ENCODE data around the gene METTL1.
"Not testable (repeated sequence)": the region's sequence is repeated elsewhere in the genome, so short reads cannot be mapped to it uniquely, and the experiment has no call there.

The METTL1 gene

DNA sequence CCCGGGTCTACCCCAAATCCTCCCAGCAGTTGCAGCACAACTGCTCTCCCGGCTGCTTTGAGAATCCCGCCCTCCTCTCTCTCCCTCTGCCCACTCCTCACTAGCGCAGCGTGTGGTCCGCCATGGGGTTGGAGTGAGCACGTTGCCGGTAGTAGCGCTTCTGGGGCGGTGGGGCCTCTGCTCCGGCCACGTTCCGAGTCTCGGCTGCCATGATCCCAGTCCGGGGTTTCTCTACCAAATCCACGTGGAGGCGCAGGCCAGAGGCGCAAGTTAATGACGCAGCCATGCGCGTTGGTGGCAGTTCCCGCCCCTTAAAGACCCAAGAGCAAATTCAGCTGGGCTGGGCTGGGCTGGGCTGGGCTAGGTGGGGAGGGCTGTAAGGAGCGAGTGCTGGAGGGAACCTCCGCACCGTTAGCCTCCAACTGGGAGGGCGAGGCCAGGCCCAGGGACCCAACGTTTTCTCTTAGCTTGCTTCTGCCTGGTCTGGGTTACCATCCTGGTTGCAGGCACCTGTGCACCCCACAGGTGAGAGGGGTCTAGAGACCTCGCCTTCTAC lies at the start of gene METTL1:
TSS of gene METTL1 (minus strand) at position 233 of the 556 bp plus-strand sequence. CDS start at position 211, 22 bp downstream.
- peak within 1 kb of the TSS; percentile 98 for H3K27ac Mint-ChIP-seq
- no peaks in the 10 kb centered on the region for H3K9me3 Mint-ChIP-seq
- peak within 1 kb of the TSS; percentile 96 for H3K4me3 Mint-ChIP-seq
- peaks cover 22% of the 10 kb centered on the region for H3K4me1 Mint-ChIP-seq (ENCODE audit: low read depth)
- no peaks in the 10 kb centered on the region for H3K27me3 Mint-ChIP-seq (ENCODE audit: low read depth)
- peaks cover 12% of the 10 kb centered on the region for H3K36me3 Mint-ChIP-seq (ENCODE audit: low read depth)

DNA sequence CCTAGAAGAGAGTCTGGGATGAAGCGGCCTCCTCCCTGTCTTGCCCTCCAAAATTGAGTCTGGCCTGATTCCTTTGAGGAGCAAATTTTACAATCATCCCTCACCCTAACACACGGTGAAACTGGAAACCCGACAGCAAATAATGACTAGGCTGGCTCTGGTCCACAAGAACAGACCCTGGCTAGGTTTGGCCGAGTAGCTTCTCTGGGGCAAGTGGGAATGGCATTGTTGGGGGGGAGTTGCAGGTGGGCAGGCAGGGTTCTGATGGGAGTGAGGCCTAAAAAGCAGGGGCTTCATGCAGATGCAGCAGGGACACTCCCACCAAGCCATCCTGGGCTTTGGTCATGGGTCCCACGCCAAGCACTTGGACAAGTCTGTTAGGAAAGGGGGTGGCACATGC lies 49.1 kb upstream of the METTL1 start:
- not testable (repeated sequence) for H3K27ac Mint-ChIP-seq; H3K9me3 Mint-ChIP-seq; H3K4me1 Mint-ChIP-seq (ENCODE audit: low read depth); H3K27me3 Mint-ChIP-seq (ENCODE audit: low read depth); H3K4me3 Mint-ChIP-seq
- H3K36me3 Mint-ChIP-seq (ENCODE audit: low read depth) = peaks cover 38% of the 10 kb centered on the region

DNA sequence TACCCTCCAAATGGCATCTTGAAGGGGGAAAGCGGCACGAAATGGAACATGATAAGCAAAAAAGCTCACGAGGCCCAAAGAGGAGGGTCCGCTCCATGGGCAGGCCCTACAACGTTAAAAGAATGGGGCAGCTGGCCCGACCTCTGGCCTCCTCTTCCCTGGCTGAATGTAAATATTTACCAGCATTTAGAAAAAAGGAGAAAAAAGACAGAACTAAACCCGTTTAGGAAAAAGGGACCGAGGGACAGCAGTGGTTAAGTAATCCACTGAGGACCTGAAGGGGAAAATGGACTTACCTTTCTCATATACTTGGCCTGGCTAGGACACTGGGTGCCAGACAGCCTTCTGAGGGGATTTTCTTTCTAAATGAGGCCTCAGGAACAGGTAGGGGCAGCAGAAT lies 48.2 kb upstream of the METTL1 start:
- H3K9me3 Mint-ChIP-seq; H3K4me3 Mint-ChIP-seq; H3K27ac Mint-ChIP-seq; H3K4me1 Mint-ChIP-seq (ENCODE audit: low read depth); H3K27me3 Mint-ChIP-seq (ENCODE audit: low read depth): not testable (repeated sequence)
- peaks cover 31% of the 10 kb centered on the region for H3K36me3 Mint-ChIP-seq (ENCODE audit: low read depth)

DNA sequence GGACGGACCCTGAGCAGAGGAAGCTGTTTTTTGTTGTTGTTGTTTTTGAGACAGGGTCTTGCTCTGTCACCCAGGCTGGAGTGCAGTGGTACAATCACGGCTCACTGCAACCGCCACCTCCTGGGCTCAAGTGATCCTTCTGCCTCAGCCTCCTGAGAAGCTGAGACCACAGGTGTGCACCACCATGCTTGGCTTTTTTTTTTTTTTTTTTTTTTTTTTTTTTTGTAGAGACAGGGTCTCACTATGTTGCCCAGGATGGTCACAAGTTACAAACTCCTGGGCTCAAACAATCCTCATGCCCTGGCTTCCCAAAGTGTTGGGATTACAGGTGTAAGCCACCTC lies 46.1 kb upstream of the METTL1 start:
- not testable (repeated sequence) for H3K27me3 Mint-ChIP-seq (ENCODE audit: low read depth); H3K4me3 Mint-ChIP-seq; H3K9me3 Mint-ChIP-seq; H3K27ac Mint-ChIP-seq; H3K4me1 Mint-ChIP-seq (ENCODE audit: low read depth)
- peaks cover 20% of the 10 kb centered on the region for H3K36me3 Mint-ChIP-seq (ENCODE audit: low read depth)

DNA sequence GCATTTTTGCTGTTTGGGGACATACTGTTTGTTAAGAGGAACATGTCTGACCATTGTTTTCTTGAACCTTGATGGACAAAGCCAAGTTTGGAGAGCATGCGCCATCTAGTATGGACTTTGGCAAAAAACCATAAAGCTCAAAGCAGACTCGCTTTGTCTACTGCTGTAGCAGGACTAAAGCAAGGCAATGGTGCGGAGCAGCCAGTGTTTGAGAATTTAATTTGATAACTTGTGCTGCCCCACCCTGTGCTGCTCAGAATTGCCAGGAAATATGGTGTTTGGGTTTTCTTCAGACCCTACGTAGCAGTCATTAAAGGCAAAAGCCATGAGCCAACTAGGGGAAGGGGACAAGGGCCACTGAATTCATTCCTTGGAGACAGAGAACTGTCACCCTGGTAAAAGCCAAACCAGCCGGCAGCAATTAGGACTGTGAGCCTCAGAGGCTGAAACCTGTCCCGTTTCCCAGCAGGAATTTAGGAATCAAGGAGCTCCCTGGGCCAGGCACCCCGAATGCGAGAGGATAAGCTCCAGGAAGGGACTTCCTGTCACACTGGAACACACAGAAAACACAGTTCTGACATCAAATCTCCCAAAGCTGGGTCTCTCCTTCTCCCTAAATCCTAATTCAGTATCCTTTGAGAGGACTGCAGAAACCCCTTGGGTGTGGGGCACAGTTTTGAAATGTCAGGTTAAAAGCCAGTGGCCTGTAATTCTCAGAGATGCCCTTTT lies 45.5 kb upstream of the METTL1 start:
- Mint-ChIP-seq H3K4me1 (ENCODE audit: low read depth) (no peaks in the 10 kb centered on the region), H3K27ac (no peak overlapping the region), H3K36me3 (ENCODE audit: low read depth) (peaks cover 19% of the 10 kb centered on the region), H3K9me3 (no peaks in the 10 kb centered on the region), H3K4me3 (no peak overlapping the region), H3K27me3 (ENCODE audit: low read depth) (no peaks in the 10 kb centered on the region)

DNA sequence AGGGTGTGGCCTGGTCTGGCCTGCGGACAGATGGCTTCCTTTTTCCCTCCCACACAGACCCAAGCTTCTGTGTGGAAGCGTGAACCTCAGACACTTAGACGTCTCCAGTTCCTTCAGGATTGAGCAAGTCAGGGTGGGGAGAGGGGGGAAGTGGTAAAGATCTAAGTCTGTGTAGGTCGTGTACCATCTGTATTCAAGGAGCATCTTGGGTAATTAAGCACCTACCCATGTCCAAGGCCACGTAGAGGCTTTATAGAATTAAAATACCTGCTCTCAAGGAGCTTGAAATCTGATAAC lies 44.9 kb upstream of the METTL1 start:
- no peaks in the 10 kb centered on the region for H3K9me3 Mint-ChIP-seq

DNA sequence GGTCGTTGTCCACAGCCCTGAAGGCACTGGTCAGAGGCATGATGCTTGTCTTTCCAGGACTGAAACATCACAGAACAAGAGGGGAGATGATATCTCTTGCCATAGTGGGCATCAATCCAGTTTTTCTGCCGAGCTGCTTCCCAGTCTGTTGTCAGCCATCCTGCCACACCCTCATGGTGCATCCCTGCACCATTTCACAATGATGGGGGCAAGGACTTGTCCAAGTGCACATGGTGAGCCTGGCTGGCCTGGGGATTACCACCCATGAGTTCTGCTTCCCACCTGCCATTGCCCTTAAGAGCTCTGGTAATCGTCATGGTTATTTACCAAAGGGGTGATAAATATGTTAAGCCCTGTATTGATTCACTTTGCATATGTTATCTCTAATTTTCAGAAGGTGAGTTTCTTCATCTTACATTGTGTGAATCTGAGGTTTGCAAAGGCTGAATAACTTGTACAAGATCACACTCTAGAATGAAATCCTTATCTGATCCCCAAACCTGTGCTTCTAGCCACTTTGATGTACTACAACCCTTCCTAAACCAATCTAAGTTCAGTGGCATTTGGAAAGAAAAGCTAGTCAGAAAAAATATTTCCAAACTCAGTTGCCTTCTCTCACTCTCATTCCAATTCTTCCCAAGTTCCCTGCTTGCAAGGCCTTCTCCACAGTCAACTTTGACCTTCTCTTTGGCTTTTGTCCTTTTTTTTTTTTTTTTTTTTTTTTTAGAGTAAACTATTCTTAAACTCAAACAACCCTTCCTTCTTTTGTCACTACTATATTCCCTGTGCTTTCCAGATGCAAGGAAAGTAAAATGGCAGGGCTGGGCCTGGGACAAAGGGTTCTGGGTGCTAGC lies 44.3 kb upstream of the METTL1 start:
- no peaks in the 10 kb centered on the region for H3K4me1 Mint-ChIP-seq (ENCODE audit: low read depth)
- no peaks in the 10 kb centered on the region for H3K9me3 Mint-ChIP-seq
- H3K4me3 Mint-ChIP-seq = no peak overlapping the region
- H3K36me3 Mint-ChIP-seq (ENCODE audit: low read depth) = peaks cover 12% of the 10 kb centered on the region
- no peaks in the 10 kb centered on the region for H3K27me3 Mint-ChIP-seq (ENCODE audit: low read depth)
- H3K27ac Mint-ChIP-seq = no peak overlapping the region

More for the DNA sequence above, 44.9 kb upstream of the METTL1 start:
- Mint-ChIP-seq H3K36me3 (ENCODE audit: low read depth) (peaks cover 15% of the 10 kb centered on the region), H3K4me1 (ENCODE audit: low read depth) (no peaks in the 10 kb centered on the region), H3K27ac (no peak overlapping the region), H3K4me3 (no peak overlapping the region), H3K27me3 (ENCODE audit: low read depth) (no peaks in the 10 kb centered on the region)

DNA sequence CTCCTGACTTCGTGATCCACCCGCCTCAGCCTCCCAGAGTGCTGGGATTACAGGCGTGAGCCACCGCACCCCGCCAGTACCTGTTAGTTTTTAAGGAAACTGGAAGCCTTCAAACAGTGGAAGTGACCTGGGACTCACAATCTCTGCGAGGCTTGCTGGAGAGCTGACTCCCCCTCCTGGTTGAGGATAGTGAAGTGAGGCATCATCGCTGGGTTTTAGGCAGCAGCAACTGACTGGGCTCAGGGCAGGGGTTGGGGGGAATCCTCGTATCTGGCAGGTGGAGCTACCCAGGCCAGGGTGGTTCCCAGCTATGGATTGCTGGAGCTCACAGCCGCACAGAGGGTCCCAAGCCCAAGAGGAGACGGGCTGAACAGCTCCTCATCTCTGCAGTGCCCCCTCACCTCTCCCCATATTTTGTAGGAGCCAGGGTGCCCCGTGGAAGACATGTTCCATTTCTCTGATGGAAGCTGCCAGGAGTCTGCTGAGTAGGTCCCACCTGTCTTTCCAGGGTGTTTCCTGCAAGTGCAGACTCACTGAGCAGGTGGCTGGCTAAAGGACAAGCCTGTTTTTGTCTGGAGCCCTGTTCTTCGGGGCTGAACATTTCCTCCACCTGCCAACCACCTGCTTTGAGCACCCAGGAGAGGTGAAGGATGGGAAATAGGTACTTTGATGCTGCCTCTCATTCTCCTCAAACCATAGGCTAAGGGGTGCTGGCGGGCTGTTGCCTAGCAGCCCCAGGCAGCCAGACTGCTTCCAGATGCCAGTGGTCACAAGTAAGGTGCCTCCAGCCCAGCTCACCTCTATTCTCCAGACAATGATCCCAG lies 43.5 kb upstream of the METTL1 start:
- Mint-ChIP-seq H3K9me3 (no peaks in the 10 kb centered on the region), H3K27ac (no peak overlapping the region), H3K27me3 (ENCODE audit: low read depth) (no peaks in the 10 kb centered on the region), H3K4me3 (no peak overlapping the region), H3K36me3 (ENCODE audit: low read depth) (peaks cover 10% of the 10 kb centered on the region), H3K4me1 (ENCODE audit: low read depth) (no peaks in the 10 kb centered on the region)

DNA sequence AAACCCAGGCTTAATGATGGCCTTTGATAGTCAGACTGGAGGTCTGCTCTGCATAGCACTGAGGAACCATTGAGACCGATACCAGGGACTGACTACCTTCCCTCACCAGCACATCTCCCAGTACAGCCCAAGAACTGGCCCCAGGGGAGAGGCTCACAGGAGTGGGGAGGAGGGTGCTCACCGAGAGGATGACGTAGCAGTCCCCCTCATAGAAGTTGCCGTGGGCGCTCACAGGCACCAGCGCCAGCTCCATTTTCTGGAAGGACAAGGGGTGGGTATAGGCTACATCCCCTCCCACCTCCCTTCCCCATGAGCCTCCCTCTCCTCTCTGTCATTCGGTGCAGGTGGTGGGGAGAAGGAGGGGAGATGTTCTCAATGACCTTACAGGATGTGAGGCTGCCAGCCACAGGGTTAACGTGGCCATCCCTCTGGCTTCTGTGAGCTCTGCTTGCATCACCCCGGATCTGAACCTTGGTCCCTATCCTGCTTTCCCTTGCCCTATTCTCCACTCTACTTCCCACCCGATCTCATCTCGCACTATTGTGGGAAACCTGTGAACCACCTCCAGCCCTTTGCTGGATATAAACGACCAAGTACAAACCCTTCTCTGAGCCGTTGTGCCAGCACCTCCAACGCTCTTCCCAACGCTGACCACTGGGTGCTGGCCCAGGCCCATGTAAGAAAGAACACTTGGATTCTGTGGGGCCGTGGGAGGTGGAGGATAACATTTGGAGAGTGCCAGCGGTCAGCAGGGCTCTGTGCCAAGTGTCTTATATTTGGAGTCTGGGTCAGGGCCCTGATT lies 42.3 kb upstream of the METTL1 start:
- Mint-ChIP-seq H3K4me3 (no peak overlapping the region), H3K27me3 (ENCODE audit: low read depth) (no peaks in the 10 kb centered on the region), H3K36me3 (ENCODE audit: low read depth) (peaks cover 9% of the 10 kb centered on the region), H3K9me3 (no peaks in the 10 kb centered on the region), H3K27ac (no peak overlapping the region), H3K4me1 (ENCODE audit: low read depth) (no peaks in the 10 kb centered on the region)

DNA sequence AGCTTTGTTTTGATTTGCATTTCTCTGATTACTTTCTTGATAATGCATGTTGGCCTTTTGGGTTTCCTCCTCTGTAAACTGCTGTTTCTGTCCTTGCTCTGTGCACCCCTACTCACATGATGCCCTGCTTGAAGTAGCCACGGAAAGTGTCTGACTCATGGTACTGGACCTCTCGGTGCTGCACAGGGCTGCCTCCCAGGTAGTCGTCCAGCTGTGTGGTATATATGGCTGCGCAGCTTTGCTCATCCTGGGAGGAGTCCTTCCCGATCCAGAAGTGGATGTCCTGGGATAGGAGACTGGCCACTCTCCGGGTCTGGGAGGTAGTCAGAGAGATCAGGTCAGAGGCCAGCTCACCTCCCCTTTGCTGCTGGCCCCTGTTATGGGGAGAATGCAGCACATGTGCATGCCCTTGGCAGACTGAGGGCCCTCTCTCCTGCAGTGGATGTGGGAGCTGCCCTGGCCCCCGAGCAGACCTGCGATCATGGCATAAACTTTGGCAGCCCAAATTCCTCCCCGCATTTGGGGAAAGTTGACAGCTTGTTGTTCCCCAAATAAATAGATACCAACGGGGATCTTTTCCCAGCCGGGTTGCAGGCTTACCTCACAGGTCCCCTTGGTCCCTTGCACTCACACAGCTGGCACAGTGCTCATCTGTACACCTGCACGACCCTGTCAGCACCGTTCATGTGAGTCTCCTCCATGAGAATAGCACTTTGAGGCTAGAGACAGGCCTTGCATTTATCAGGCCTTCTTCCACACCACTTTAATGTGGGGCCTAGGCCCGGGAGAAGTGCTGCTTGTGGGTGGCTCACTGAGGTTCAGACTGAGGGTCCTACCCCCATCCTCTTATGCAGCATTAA lies 41.4 kb upstream of the METTL1 start:
- no peak overlapping the region for H3K27ac Mint-ChIP-seq
- H3K36me3 Mint-ChIP-seq (ENCODE audit: low read depth) = peaks cover 7% of the 10 kb centered on the region
- H3K9me3 Mint-ChIP-seq = no peaks in the 10 kb centered on the region
- no peaks in the 10 kb centered on the region for H3K27me3 Mint-ChIP-seq (ENCODE audit: low read depth)
- H3K4me3 Mint-ChIP-seq = no peak overlapping the region
- H3K4me1 Mint-ChIP-seq (ENCODE audit: low read depth) = no peaks in the 10 kb centered on the region

DNA sequence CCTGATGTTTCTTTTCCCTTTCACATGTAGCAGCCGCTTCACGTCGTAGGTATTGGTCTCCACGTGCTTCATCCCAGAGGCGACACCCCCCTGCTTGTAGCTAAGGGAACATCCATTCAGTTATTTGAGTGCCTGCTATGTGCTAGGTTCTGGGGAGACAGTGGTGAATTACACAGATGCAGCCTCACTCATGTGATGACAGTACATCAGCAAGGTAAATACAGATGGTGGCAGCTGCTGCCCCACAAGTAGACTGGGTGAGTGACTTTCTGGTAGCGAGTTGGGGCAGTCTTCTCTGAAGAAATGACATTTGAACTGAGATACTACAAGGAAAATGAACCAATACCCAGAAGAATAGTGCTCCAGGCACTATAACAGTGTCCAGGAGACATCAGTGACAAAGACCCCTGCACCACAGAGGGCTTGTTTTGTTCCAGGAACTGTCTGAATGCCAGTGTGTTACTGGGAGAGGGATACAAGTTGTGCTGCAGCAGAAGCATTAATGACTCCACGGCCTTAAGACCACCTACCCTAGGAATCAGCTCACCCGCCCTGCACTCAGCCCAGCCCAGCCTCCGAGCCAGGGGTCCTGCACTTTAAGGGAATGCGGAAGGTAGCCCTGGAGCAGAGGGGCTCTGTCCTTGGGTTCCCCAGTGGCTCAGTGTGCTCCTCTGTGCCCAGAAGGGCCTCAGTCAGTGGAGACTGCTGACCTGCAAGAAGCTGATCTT lies 39.3 kb upstream of the METTL1 start:
- no peak overlapping the region for H3K4me3 Mint-ChIP-seq

DNA sequence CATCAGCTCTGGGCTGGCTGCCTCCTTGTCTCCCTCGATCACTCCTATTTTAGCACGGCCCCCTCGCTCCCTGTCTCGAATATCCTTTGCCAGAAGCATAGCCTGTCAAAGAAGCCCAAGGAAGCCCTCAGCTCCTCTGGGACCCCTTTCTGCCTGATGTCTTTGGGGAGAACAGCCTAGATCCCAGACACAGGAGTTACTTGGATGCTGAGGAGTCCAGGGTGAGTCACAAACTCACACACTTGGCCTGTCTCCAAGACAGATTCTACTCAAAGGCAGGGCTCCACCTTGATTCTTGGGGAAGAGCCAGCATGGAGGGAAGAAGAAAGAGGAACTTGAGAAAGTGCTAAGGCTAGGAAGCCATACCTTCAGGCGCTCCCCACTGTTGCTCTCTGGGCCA lies 38.5 kb upstream of the METTL1 start:
- Mint-ChIP-seq H3K4me3 (no peak overlapping the region), H3K36me3 (ENCODE audit: low read depth) (peaks cover 7% of the 10 kb centered on the region), H3K27ac (no peak overlapping the region), H3K4me1 (ENCODE audit: low read depth) (no peaks in the 10 kb centered on the region), H3K9me3 (no peaks in the 10 kb centered on the region), H3K27me3 (ENCODE audit: low read depth) (no peaks in the 10 kb centered on the region)

More for the DNA sequence above, 39.3 kb upstream of the METTL1 start:
- H3K27ac Mint-ChIP-seq = no peak overlapping the region
- no peaks in the 10 kb centered on the region for H3K9me3 Mint-ChIP-seq
- no peaks in the 10 kb centered on the region for H3K4me1 Mint-ChIP-seq (ENCODE audit: low read depth)
- H3K36me3 Mint-ChIP-seq (ENCODE audit: low read depth) = peaks cover 7% of the 10 kb centered on the region
- H3K27me3 Mint-ChIP-seq (ENCODE audit: low read depth) = no peaks in the 10 kb centered on the region

DNA sequence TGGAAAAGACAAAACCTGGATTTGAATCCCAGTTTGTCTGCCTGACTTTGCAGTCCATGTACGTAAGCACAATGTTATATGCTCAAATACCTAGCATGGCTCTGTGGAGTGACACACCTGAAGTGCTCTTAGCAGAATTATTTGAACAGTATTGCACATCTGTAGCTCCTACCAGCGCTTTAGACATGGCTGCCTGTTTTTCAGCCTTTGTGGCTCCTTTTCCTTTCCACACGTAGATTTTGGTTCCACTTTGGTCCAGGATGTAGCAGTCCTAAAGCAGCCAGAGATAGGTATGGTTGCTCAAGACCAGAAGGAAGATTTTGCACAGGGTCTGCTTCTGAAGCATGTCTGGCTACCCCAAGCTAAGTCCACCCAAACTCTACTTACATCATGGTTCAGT lies 37.5 kb upstream of the METTL1 start:
- H3K4me3 Mint-ChIP-seq = no peak overlapping the region
- H3K27me3 Mint-ChIP-seq (ENCODE audit: low read depth) = no peaks in the 10 kb centered on the region
- no peaks in the 10 kb centered on the region for H3K4me1 Mint-ChIP-seq (ENCODE audit: low read depth)
- no peak overlapping the region for H3K27ac Mint-ChIP-seq
- H3K36me3 Mint-ChIP-seq (ENCODE audit: low read depth) = peaks cover 8% of the 10 kb centered on the region
- no peaks in the 10 kb centered on the region for H3K9me3 Mint-ChIP-seq
